ENCODE data around the gene FLAD1. TPM values are rescaled to one million over a fixed set of nuclear protein-coding genes. Genes with fewer than 3 reads are reported as not detected.
A peak's percentile ranks its signal among the peaks of the same experiment; 100 is the strongest.

The FLAD1 gene
- total and polyA plus RNA-seq, 5 experiments from 2014 or later: 30.9 to 46.8 (median 41.8) TPM

DNA sequence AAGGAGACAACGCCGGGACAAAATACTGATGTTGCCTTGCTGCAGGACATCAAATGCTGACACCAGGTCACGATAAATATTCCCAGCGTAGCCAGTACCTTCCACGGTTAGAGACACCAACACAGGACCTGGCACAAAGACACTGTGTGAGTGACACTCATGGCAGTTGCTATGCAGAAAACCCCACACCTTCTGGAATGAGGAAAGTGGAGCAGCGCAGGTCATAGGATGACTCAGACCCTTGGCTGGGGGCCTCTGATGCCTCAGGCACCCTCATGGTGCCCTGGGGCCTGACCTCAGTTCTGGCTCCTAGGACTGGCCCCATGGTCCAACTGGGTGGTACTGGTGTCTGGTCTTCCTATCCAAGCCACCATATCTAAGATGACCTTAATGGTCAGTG lies 43.4 kb downstream of the FLAD1 start:
- H3K4me1 Mint-ChIP-seq: peaks cover 0 to 2% (median 0%) of the 10 kb centered on the region in 4 donors
- H3K36me3 Mint-ChIP-seq: peaks cover 0 to 2% (median 0%) of the 10 kb centered on the region in 3 donors
- ATAC-seq (no peak), DNase-seq (no peak)
- POLR2A ChIA-PET: no interaction called here
- H3K9me3 Mint-ChIP-seq: no peaks in the 10 kb centered on the region
- no peak overlapping the region for H3K4me3 Mint-ChIP-seq
- H3K27ac Mint-ChIP-seq: no peak overlapping the region
- H3K27me3 Mint-ChIP-seq: peaks cover 0 to 17% (median 5%) of the 10 kb centered on the region in 5 donors

- Mint-ChIP-seq H3K27ac (peak overlapping the region in 1 of 10 donors; percentile 68), H3K9me3 (no peaks in the 10 kb centered on the region), H3K4me1 (peaks cover 0 to 1% (median 0%) of the 10 kb centered on the region in 4 donors), H3K4me3 (no peak overlapping the region), H3K27me3 (peaks cover 0 to 8% (median 0%) of the 10 kb centered on the region in 5 donors), H3K36me3 (no peaks in the 10 kb centered on the region)
- ATAC-seq (no peak), DNase-seq (no peak)
- POLR2A ChIA-PET: no interaction called here
These were observed 46.5 kb downstream of the FLAD1 start for GRCh38 chr1:155029513-155030242.

GRCh38 chr1:155030243-155030795 lies 47.2 kb downstream of the FLAD1 start:
- peaks cover 0 to 1% (median 0%) of the 10 kb centered on the region in 4 donors for H3K4me1 Mint-ChIP-seq
- peaks cover 0 to 8% (median 0%) of the 10 kb centered on the region in 5 donors for H3K27me3 Mint-ChIP-seq
- DNase-seq (no peak), ATAC-seq (no peak)
- no peaks in the 10 kb centered on the region for H3K9me3 Mint-ChIP-seq
- POLR2A ChIA-PET: no interaction called here
- no peak overlapping the region for H3K27ac Mint-ChIP-seq
- H3K36me3 Mint-ChIP-seq: no peaks in the 10 kb centered on the region
- no peak overlapping the region for H3K4me3 Mint-ChIP-seq

DNA sequence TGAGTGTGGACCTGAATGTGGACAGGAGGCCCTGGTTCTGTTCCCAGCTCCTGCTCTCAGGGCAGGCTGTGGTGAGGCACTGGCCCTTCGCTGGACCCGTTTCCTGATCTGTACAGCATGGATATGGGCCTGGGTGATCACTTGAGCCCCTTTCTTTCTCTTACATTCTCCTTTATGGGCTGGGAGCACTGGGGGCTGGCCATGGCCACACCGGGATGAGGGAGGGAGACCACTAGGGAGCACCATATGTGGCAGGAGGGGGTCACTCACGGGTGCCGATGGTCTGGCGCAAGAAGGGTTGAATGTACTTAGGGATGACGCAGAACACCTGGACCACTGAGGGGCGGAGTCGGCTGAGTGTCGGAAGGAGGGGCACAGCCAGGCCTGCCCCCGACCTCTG lies 47.8 kb downstream of the FLAD1 start:
- no peak for ATAC-seq
- POLR2A ChIA-PET: no interaction called here

GRCh38 chr1:155032886-155033285 lies 49.7 kb downstream of the FLAD1 start:
- DNase-seq: no peak
- Mint-ChIP-seq H3K4me3 (no peak overlapping the region), H3K4me1 (peaks cover 0 to 1% (median 0%) of the 10 kb centered on the region in 4 donors), H3K27ac (no peak overlapping the region), H3K36me3 (no peaks in the 10 kb centered on the region), H3K27me3 (peaks cover 0 to 9% (median 3%) of the 10 kb centered on the region in 5 donors), H3K9me3 (no peaks in the 10 kb centered on the region)
- ATAC-seq: no peak
- POLR2A ChIA-PET: no interaction called here

More for the DNA sequence above, 47.8 kb downstream of the FLAD1 start:
- Mint-ChIP-seq H3K27me3 (peaks cover 0 to 8% (median 0%) of the 10 kb centered on the region in 5 donors), H3K4me1 (peaks cover 0 to 1% (median 0%) of the 10 kb centered on the region in 4 donors), H3K36me3 (no peaks in the 10 kb centered on the region), H3K4me3 (no peak overlapping the region), H3K27ac (no peak overlapping the region), H3K9me3 (no peaks in the 10 kb centered on the region)
- no peak for DNase-seq

GRCh38 chr1:155033524-155033923 lies 50.4 kb downstream of the FLAD1 start, which contains the start of the genes DCST1 and DCST2:
Gene DCST1, plus strand, starts transcription at chr1:155033824. Its CDS starts 213 bp downstream, at chr1:155034037.
Gene DCST2, minus strand, starts transcription at chr1:155033781. Its CDS starts 80 bp downstream, at chr1:155033701.
- POLR2A ChIA-PET: no interaction called here
- no peak for ATAC-seq
- Mint-ChIP-seq H3K4me3 (no peak within 1 kb of the TSS), H3K36me3 (no peaks in the 10 kb centered on the region), H3K4me1 (peaks cover 0 to 1% (median 0%) of the 10 kb centered on the region in 4 donors), H3K27me3 (peaks cover 0 to 12% (median 3%) of the 10 kb centered on the region in 5 donors), H3K27ac (peak within 1 kb of the TSS in 1 of 10 donors; percentile 14), H3K9me3 (no peaks in the 10 kb centered on the region)
- no peak for DNase-seq

DNA sequence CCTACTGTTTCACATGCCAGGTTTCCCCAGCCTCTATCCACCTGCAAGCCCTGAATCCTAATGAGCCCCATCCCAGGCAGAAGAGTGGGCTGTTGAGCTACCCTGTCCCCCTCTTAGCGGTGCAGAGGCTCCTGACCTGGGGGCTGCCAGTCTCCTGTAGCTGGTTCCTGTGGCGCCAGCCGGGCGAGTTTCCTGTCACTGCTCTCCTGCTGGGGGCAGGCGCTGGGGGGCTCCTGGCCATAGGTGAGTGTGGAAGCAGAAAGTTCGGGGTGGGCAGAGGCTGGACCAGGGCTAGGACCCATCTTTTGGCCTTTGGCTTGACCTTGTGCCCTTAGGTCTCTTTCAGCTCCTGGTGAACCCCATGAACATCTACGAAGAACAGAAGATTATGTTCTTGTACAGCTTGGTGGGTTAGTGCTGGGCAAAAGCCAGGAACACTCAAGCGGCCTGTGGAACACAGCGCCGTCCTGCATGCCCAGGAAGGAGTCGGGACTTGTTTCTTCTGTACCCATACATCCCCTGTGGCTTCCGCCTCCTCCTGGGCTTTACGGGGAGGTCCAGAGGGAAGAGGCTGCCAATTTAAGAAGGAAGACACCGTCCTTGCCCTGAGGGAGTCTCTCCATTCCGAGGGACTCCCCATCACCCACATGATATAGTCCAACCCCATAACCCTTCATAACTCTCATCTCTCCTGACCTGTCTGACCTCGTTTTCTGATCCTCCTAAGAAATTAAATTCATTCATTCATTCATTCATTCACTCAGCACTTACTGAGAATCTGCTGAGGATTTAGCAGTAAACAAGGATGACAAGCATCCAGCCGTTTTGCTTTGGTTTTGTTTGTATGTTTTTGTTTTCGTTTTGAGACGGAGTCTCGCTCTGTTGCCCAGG lies 51.4 kb downstream of the FLAD1 start:
- ATAC-seq (no peak), DNase-seq (no peak)
- H3K36me3 Mint-ChIP-seq: no peaks in the 10 kb centered on the region
- peaks cover 0 to 1% (median 0%) of the 10 kb centered on the region in 4 donors for H3K4me1 Mint-ChIP-seq
- H3K27ac Mint-ChIP-seq: peak overlapping the region in 1 of 10 donors; percentile 8
- no peaks in the 10 kb centered on the region for H3K9me3 Mint-ChIP-seq
- no peak overlapping the region for H3K4me3 Mint-ChIP-seq
- peaks cover 0 to 19% (median 8%) of the 10 kb centered on the region in 5 donors for H3K27me3 Mint-ChIP-seq
- POLR2A ChIA-PET: no interaction called here

GRCh38 chr1:155035936-155036335 lies 52.8 kb downstream of the FLAD1 start:
- no peak for ATAC-seq
- no peaks in the 10 kb centered on the region for H3K36me3 Mint-ChIP-seq
- H3K27me3 Mint-ChIP-seq: peaks cover 1 to 19% (median 8%) of the 10 kb centered on the region in 5 donors
- no peak for DNase-seq
- no peak overlapping the region for H3K4me3 Mint-ChIP-seq
- H3K9me3 Mint-ChIP-seq: no peaks in the 10 kb centered on the region
- H3K4me1 Mint-ChIP-seq: peaks cover 0 to 1% (median 0%) of the 10 kb centered on the region in 4 donors
- POLR2A ChIA-PET: no interaction called here
- no peak overlapping the region for H3K27ac Mint-ChIP-seq

DNA sequence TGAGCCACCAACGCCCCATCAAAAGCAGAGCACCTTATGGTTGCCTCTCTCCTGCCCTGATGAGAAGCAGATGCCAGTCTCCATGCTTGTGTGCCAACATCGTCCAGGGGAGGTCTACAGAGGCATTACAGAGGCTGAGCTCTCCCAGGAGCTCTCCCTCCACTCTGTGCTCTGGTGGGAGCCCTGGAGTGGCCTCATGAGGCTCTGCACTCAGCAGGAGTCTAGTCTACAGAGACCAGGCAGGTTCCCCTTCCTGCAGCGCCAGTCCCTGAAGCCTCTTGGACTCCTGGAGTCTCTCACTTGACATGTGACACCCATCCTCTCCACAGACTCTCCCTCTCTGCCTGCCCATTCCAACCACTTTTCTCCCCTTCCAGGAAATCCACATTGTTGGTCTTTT lies 53.9 kb downstream of the FLAD1 start:
- Mint-ChIP-seq H3K9me3 (no peaks in the 10 kb centered on the region), H3K27ac (no peak overlapping the region), H3K27me3 (peaks cover 1 to 19% (median 8%) of the 10 kb centered on the region in 5 donors), H3K4me3 (no peak overlapping the region), H3K4me1 (peaks cover 0 to 1% (median 0%) of the 10 kb centered on the region in 4 donors), H3K36me3 (no peaks in the 10 kb centered on the region)
- DNase-seq (no peak), ATAC-seq (no peak)
- POLR2A ChIA-PET: no interaction called here

- H3K27ac Mint-ChIP-seq: no peak overlapping the region
- peaks cover 1 to 19% (median 5%) of the 10 kb centered on the region in 5 donors for H3K27me3 Mint-ChIP-seq
- no peaks in the 10 kb centered on the region for H3K36me3 Mint-ChIP-seq
- no peak overlapping the region for H3K4me3 Mint-ChIP-seq
- ATAC-seq (no peak), DNase-seq (no peak)
- no peaks in the 10 kb centered on the region for H3K4me1 Mint-ChIP-seq
- H3K9me3 Mint-ChIP-seq: no peaks in the 10 kb centered on the region
- POLR2A ChIA-PET: interaction anchor here (0.7 kb wide), 1 partner anchor 272 kb away, joined by 4 read pairs; no protein-coding TSS in a partner anchor
These were observed 54.8 kb downstream of the FLAD1 start for GRCh38 chr1:155037851-155038441.

- Mint-ChIP-seq H3K4me3 (no peak overlapping the region), H3K27ac (no peak overlapping the region), H3K27me3 (peaks cover 1 to 19% (median 5%) of the 10 kb centered on the region in 5 donors), H3K9me3 (no peaks in the 10 kb centered on the region), H3K36me3 (no peaks in the 10 kb centered on the region), H3K4me1 (peaks cover 0 to under 1% (median 0%) of the 10 kb centered on the region in 4 donors)
- POLR2A ChIA-PET: interaction anchor here (0.7 kb wide), 1 partner anchor 271 kb away, joined by 4 read pairs; no protein-coding TSS in a partner anchor
- ATAC-seq (no peak), DNase-seq (no peak)
These were observed 55.6 kb downstream of the FLAD1 start for GRCh38 chr1:155038602-155039307.

- no peak for DNase-seq
- H3K9me3 Mint-ChIP-seq: no peaks in the 10 kb centered on the region
- POLR2A ChIA-PET: no interaction called here
- peaks cover 0 to 2% (median 0%) of the 10 kb centered on the region in 4 donors for H3K4me1 Mint-ChIP-seq
- peaks cover 1 to 19% (median 5%) of the 10 kb centered on the region in 5 donors for H3K27me3 Mint-ChIP-seq
- H3K27ac Mint-ChIP-seq: no peak overlapping the region
- no peak overlapping the region for H3K4me3 Mint-ChIP-seq
- H3K36me3 Mint-ChIP-seq: no peaks in the 10 kb centered on the region
- ATAC-seq: no peak
These were observed 56.1 kb downstream of the FLAD1 start for GRCh38 chr1:155039308-155039669.

All from naive thymus-derived CD8-positive, alpha-beta T cell (primary cell).